GM12878 (cell line): ENCODE data around the gene PHF1. TPM values are rescaled to one million over a fixed set of nuclear protein-coding genes. Genes with fewer than 3 reads are reported as not detected.

Experiments
- ATF2 ChIP-seq: IDR thresholded peaks from 2 replicates; pipeline ENCODE4 v1.6.1; 2012; ENCODE audit warnings: low read length, inconsistent platforms
- BACH1 ChIP-seq: fragments of 450-650 bp; IDR thresholded peaks from 2 replicates; pipeline ENCODE4 v1.6.1; 2017; ENCODE audit warnings: mild to moderate bottlenecking, borderline replicate concordance
- CHD2 ChIP-seq: IDR thresholded peaks from 2 replicates; pipeline ENCODE4 v1.6.1; 2011; ENCODE audit warnings: low read depth, low read length, improper control_type of control experiment, borderline replicate concordance
- E2F8 ChIP-seq: fragments of 450-650 bp; IDR thresholded peaks from 2 replicates; pipeline ENCODE4 v1.6.1; 2018; ENCODE audit warnings: mild to moderate bottlenecking, low read depth, moderate library complexity; ENCODE audit not compliant: partially characterized antibody
- FOS ChIP-seq: IDR thresholded peaks from 3 replicates; pipeline ENCODE4 v1.6.1; 2011; ENCODE audit warnings: borderline replicate concordance; ENCODE audit not compliant: insufficient read length; ENCODE audit errors: extremely low read depth
- HSF1 ChIP-seq: fragments of 150-350 bp; IDR thresholded peaks from 2 replicates; pipeline ENCODE4 v1.6.1; 2014; ENCODE audit warnings: mild to moderate bottlenecking, low read depth, low read length
- IRF5 ChIP-seq: fragments of 450-650 bp; IDR thresholded peaks from 2 replicates; pipeline ENCODE4 v1.6.1; 2017; ENCODE audit warnings: borderline replicate concordance
- KLF5 ChIP-seq: fragments of 450-650 bp; IDR thresholded peaks from 2 replicates; pipeline ENCODE4 v1.6.1; 2014; ENCODE audit warnings: mild to moderate bottlenecking; ENCODE audit not compliant: partially characterized antibody
- MEF2B ChIP-seq: fragments of 450-650 bp; IDR thresholded peaks from 2 replicates; pipeline ENCODE4 v1.6.1; 2018; ENCODE audit warnings: mild to moderate bottlenecking, moderate library complexity; ENCODE audit not compliant: partially characterized antibody, poor library complexity, severe bottlenecking
- POLR2A ChIP-seq: IDR thresholded peaks from 2 replicates; pipeline ENCODE4 v1.6.1; 2011; ENCODE audit warnings: low read depth, mild to moderate bottlenecking, low read length
- SMC3 ChIP-seq: IDR thresholded peaks from 2 replicates; pipeline ENCODE4 v1.6.1; 2011; ENCODE audit warnings: low read length, improper control_type of control experiment, borderline replicate concordance
- USF1 ChIP-seq: IDR thresholded peaks from 2 replicates; pipeline ENCODE4 v1.6.1; 2011; ENCODE audit warnings: borderline replicate concordance, low read depth, mild to moderate bottlenecking, moderate library complexity, mixed read lengths, low read length; ENCODE audit not compliant: insufficient read depth; ENCODE audit errors: extremely low read length
- ZNF687 ChIP-seq: fragments of 450-650 bp; IDR thresholded peaks from 2 replicates; pipeline ENCODE4 v1.6.1; 2017; ENCODE audit warnings: mild to moderate bottlenecking, moderate library complexity
- polyA plus RNA-seq, 11 experiments: library from polyadenylated mRNA; depleted of rRNA in 4 of 11; unstranded in 6 of 11; stranded (reverse) in 5 of 11; fragments of >200 nt; fragmentation: Nextera tagmentation in 4 of 11; fragmentation: Illumina TruSeq in 1 of 11; extraction: Ambion mirVana in 4 of 11; extraction: Trizol in 1 of 11; gene quantifications; 1 replicate in 1 of 11; 2 replicates in 10 of 11; pipeline versions ENCODE4 v1.2.1 to v1.2.3, GENCODE V29; 2011 to 2016; ENCODE audit warnings: inconsistent platforms in 2 of 11, missing spikeins in 2 of 11, low read depth in 1 of 11
- total RNA-seq, 4 experiments: library from RNA; depleted of rRNA in 3 of 4; stranded (reverse); fragments of >200 nt in 3 of 4; fragmentation: Illumina TruSeq in 1 of 4; extraction: Trizol in 1 of 4; gene quantifications; 2 replicates each; pipeline versions ENCODE4 v1.2.1 to v1.2.3, GENCODE V29; 2013 to 2021

Gene PHF1
- total and polyA plus RNA-seq, 10 of the 15 experiments (the other 5 are each of a cell fraction or from before 2014, with no cell fraction given): 1.3 to 17.8 (median 6.2) TPM

GRCh38 chr6:33417903-33418689, 7.3 kb downstream of the PHF1 start, which contains the start of gene CUTA (continued):
- TF ChIP-seq HSF1 (no peak), POLR2A (peak; percentile 86), KLF5 (peak; percentile 80), ATF2 (no peak), USF1 (peak; percentile 99), BACH1 (peak; percentile 20; the same call in 1 of the 2 replicates), ZNF687 (peak; percentile 43; the same call in 1 of the 2 replicates), FOS (peak; percentile 63), IRF5 (no peak), MEF2B (peak; percentile 51), E2F8 (peak; percentile 23), CHD2 (peak; percentile 71; the same call in 1 of the 2 replicates), SMC3 (no peak)
